Measurements from ENCODE around the gene IFNW1.

GRCh38 chr9:21160178-21160577, 18.5 kb upstream of the IFNW1 start:
- TF ChIP-seq, protein P1, sequence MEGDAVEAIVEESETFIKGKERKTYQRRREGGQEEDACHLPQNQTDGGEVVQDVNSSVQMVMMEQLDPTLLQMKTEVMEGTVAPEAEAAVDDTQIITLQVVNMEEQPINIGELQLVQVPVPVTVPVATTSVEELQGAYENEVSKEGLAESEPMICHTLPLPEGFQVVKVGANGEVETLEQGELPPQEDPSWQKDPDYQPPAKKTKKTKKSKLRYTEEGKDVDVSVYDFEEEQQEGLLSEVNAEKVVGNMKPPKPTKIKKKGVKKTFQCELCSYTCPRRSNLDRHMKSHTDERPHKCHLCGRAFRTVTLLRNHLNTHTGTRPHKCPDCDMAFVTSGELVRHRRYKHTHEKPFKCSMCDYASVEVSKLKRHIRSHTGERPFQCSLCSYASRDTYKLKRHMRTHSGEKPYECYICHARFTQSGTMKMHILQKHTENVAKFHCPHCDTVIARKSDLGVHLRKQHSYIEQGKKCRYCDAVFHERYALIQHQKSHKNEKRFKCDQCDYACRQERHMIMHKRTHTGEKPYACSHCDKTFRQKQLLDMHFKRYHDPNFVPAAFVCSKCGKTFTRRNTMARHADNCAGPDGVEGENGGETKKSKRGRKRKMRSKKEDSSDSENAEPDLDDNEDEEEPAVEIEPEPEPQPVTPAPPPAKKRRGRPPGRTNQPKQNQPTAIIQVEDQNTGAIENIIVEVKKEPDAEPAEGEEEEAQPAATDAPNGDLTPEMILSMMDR (IDR thresholded peaks at IDR 0.05), result no peak
- TF ChIP-seq EP300 (IDR thresholded peaks at IDR 0.05), result no peak
- TF ChIP-seq POLR2A (IDR thresholded peaks at IDR 0.05), result no peak

Data from tibial nerve (tissue), 4 donors.